Stimulated activated CD4-positive, alpha-beta T cell treated with anti-CD3 and anti-CD28 coated beads, Interleukin-12 subunit alpha, Interleukin-12 subunit beta, amount 100 ng/mL, for 48 hours (primary cell): ENCODE data around the gene CEP135.
"Not testable (repeated sequence)": the region's sequence is repeated elsewhere in the genome, so short reads cannot be mapped to it uniquely, and the experiment has no call there.

Experiments used
- DNase-seq, 3 donors: peaks; one replicate each; pipeline ENCODE4 v3.0.0-alpha.2; 2020; ENCODE audit warnings: low read depth in 2 of 3, low spot score in 1 of 3

The CEP135 gene

GRCh38 chr4:56066493-56066892 lies 117.7 kb downstream of the CEP135 start:
- DNase-seq: no peak

- DNase-seq: no peak
Measured at GRCh38 chr4:56067826-56068225, 119.1 kb downstream of the CEP135 start.

- DNase-seq: not testable (repeated sequence)
Measured at GRCh38 chr4:56072730-56073129, 124.0 kb downstream of the CEP135 start.

- DNase-seq: no peak
Measured at GRCh38 chr4:56077676-56078075, 128.9 kb downstream of the CEP135 start.

GRCh38 chr4:56078866-56079265 lies 130.1 kb downstream of the CEP135 start:
- no peak for DNase-seq

GRCh38 chr4:56080384-56080783 lies 131.6 kb downstream of the CEP135 start:
- DNase-seq: no peak

- DNase-seq: no peak
Measured at GRCh38 chr4:56082829-56083228, 134.1 kb downstream of the CEP135 start.
